Psoas muscle (tissue), 8 donors: Measurements from ENCODE around the gene ZNF483. TPM values are rescaled to one million over a fixed set of nuclear protein-coding genes. Genes with fewer than 3 reads are reported as not detected.

Source experiments
- ATAC-seq, 4 donors: fragments of 200-7000 bp; cut with Tn5 transposase; one replicate each; pipeline ENCODE4 v1.9.1; 2020; ENCODE audit warnings: moderate library complexity in 3 of 4, mild to moderate bottlenecking in 2 of 4
- DNase-seq, 2 donors: peaks; one replicate each; pipeline ENCODE4 v3.0.0-alpha.2; 2020
- H3K27ac ChIP-seq: fragments of 200-600 bp; one replicate; pipeline ENCODE4 v1.8.0; 2022
- H3K27me3 ChIP-seq, 3 donors: fragments of 200-600 bp in 1 of 3; one replicate each; pipeline versions ENCODE4 v1.6.1 to v1.8.0; 2013 to 2022; ENCODE audit warnings: low read length in 2 of 3, mild to moderate bottlenecking in 2 of 3, moderate library complexity in 1 of 3; ENCODE audit not compliant: insufficient read depth in 3 of 3
- H3K36me3 ChIP-seq, 2 donors: fragments of 200-600 bp in 1 of 2; one replicate each; pipeline versions ENCODE4 v1.6.1 to v1.8.0; 2013 to 2022; ENCODE audit warnings: low read depth in 1 of 2, mild to moderate bottlenecking in 1 of 2, moderate library complexity in 1 of 2; ENCODE audit not compliant: insufficient read depth in 1 of 2
- H3K4me1 ChIP-seq: fragments of 200-600 bp; one replicate; pipeline ENCODE4 v1.8.0; 2022
- H3K4me3 ChIP-seq: fragments of 200-600 bp; one replicate; pipeline ENCODE4 v1.8.0; 2022; ENCODE audit warnings: mild to moderate bottlenecking
- H3K9me3 ChIP-seq: fragments of 200-600 bp; one replicate; pipeline ENCODE4 v1.8.0; 2022
- CTCF ChIP-seq: fragments of 200-600 bp; IDR thresholded peaks from one replicate; pipeline ENCODE4 v1.8.0; 2022; ENCODE audit warnings: antibody characterized with exemption
- WGBS, 3 donors: extraction: QIAGEN DNeasy Blood & Tissue Kit; methylation state at CpG; one replicate each; pipeline versions ENCODE4 v1.1.6 to v1.1.7; 2013; 5-methylcytosine and 5-hydroxymethylcytosine counted together
- intact Hi-C, 2 donors: fragments of 100-400 bp; cut with DNase I; formaldehyde crosslinking; loops; one replicate each; pipeline versions ENCODE4 v1.11.0 to v1.14.2; 2022
- polyA plus RNA-seq, 3 donors: library from polyadenylated mRNA; stranded (reverse); fragments of 200-250 nt; gene quantifications; one replicate each; pipeline ENCODE4 v1.2.3, GENCODE V29; 2013
- total RNA-seq, 4 donors: library from RNA; stranded (reverse); fragmentation: NEBNext Ultra II Directional in 2 of 4; extraction: Animal tissue kit (Norgen Biotek cat#: 25700) in 2 of 4; gene quantifications; one replicate each; pipeline versions ENCODE4 v1.2.1 to v1.2.4, GENCODE V29; 2021 to 2023
- donor health status: healthy with polysubstance abuse.
- donor health status: DM: no; HTN: no; CAD: no; lungs with moderate emphysema.
- donor health status: Bipolar disorder and iron deficiency.
- donor health status: healthy.
- donor health status: DM: yes; HTN: yes; CAD: no.
- donor health status: DM: no; HTN: no; CAD: no.
- donor health status: DM: no; HTN: no; CAD: no.
- donor health status: DM: yes; HTN: yes; CAD: no.

ZNF483 gene
- total and polyA plus RNA-seq, 7 donors = 0.05 to 0.92 (median 0.42) TPM; not detected in 2

DNA sequence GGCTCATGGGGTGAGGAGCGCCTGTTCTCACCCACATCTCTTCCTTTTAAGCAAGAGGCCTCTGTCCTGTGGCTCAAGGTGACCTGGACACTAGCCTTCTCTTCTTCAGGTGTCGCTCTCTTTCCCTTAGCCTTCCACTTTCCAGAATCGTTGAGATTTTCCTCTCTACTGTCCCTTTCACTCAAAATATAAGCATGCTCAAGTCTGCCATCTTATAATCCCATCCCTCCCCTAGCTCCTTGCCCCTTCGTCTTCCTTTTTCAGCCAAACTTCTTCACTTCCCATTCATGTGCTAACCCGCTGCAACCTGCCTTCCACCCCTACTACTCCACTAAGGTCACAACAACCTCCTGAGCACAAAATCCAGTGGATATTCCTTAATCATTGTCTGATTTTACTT, 61.4 kb downstream of the ZNF483 start:
- DNase-seq (no peak), ATAC-seq (no peak)
- no peak overlapping the region for H3K27ac ChIP-seq
- H3K4me1 ChIP-seq = no peaks in the 10 kb centered on the region
- no peak overlapping the region for H3K4me3 ChIP-seq
- TF ChIP-seq CTCF = no peak
- WGBS, 3 donors = 95 to 98% (median 96%) methylated on average over 5 of the region's 5 CpGs
- intact Hi-C loops = no loop called here
- H3K9me3 ChIP-seq = no peaks in the 10 kb centered on the region
- H3K36me3 ChIP-seq = peaks cover 5 to 69% of the 10 kb centered on the region in 2 donors
- no peaks in the 10 kb centered on the region for H3K27me3 ChIP-seq

GRCh38 chr9:111588846-111589245, 63.9 kb downstream of the ZNF483 start:
- intact Hi-C loops = no loop called here
- no peak overlapping the region for H3K4me3 ChIP-seq
- WGBS, 3 donors = 74 to 89% (median 81%) methylated on average over 5 of the region's 5 CpGs
- no peak for DNase-seq
- no peaks in the 10 kb centered on the region for H3K4me1 ChIP-seq
- H3K27ac ChIP-seq = no peak overlapping the region
- no peaks in the 10 kb centered on the region for H3K9me3 ChIP-seq
- peaks cover 3 to 66% of the 10 kb centered on the region in 2 donors for H3K36me3 ChIP-seq
- no peak for TF ChIP-seq CTCF
- ATAC-seq = no peak
- no peaks in the 10 kb centered on the region for H3K27me3 ChIP-seq

- no peaks in the 10 kb centered on the region for H3K9me3 ChIP-seq
- DNase-seq (peak; percentile 72 to 87), ATAC-seq (peak; percentile 43 to 79 (median 64))
- H3K4me3 ChIP-seq = peak overlapping the region; percentile 85
- TF ChIP-seq CTCF = peak; percentile 66
- peaks cover 3 to 37% of the 10 kb centered on the region in 2 donors for H3K36me3 ChIP-seq
- peaks cover 3% of the 10 kb centered on the region for H3K4me1 ChIP-seq
- no peaks in the 10 kb centered on the region for H3K27me3 ChIP-seq
- intact Hi-C loops = loop anchor here in 1 of 2 donors (5.0 kb wide), 2 partner anchors 34 to 94 kb away; partner anchors contain the start of gene DNAJC25
- peak overlapping the region; percentile 74 for H3K27ac ChIP-seq
- 2 to 4% (median 2%) methylated on average over 41 of the region's 41 CpGs for WGBS, 3 donors
These were observed 73.1 kb downstream of the ZNF483 start for GRCh38 chr9:111597852-111598732.

- Histone ChIP-seq H3K9me3 (no peaks in the 10 kb centered on the region), H3K4me3 (peak overlapping the region; percentile 85), H3K36me3 (peaks cover under 1 to 31% of the 10 kb centered on the region in 2 donors), H3K4me1 (peaks cover 3% of the 10 kb centered on the region), H3K27me3 (no peaks in the 10 kb centered on the region), H3K27ac (peak overlapping the region; percentile 74)
- intact Hi-C loops = loop anchor here in 1 of 2 donors (5.0 kb wide), 2 partner anchors 34 to 94 kb away; partner anchors contain the start of gene DNAJC25
- TF ChIP-seq CTCF = no peak
- ATAC-seq (peak; percentile 45 to 81 (median 72)), DNase-seq (peak; percentile 71 to 77)
- WGBS, 3 donors = 1 to 2% (median 1%) methylated on average over 16 of the region's 16 CpGs
These were observed 73.7 kb downstream of the ZNF483 start for GRCh38 chr9:111598733-111599091.
